SW 1271 (cell line): Measurements from ENCODE around the gene PLCB1.

Source experiments
- DNase-seq, 2 experiments: peaks; one replicate each; lab custom pipeline; 2025; lab: John Stamatoyannopoulos, UW

Gene PLCB1

DNA sequence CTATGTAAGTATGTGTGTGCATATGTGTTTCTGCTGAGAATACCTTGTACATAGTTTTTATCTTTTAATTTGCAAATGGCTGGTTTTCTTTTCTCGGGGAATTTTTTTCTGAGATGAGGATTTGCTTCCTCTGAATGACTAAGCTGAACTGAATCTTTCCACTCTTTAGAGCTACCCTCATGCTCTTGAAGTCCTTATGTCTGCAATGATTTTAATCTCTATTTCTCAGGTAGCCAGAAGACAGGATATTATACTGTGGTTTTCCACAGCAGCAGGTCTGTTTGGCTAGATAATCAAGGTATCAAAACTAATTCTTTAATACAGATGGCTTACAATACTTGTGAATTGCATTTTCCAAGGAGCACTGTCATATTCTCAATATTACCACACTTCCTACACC lies 114.7 kb downstream of the PLCB1 start:
- DNase-seq = no peak

GRCh38 chr20:8248051-8248450 lies 116.0 kb downstream of the PLCB1 start:
- DNase-seq = no peak

- no peak for DNase-seq
These were observed 117.6 kb downstream of the PLCB1 start for GRCh38 chr20:8249634-8250033.

GRCh38 chr20:8250539-8251200 lies 118.6 kb downstream of the PLCB1 start:
- DNase-seq = no peak

- no peak for DNase-seq
These were observed 119.1 kb downstream of the PLCB1 start for GRCh38 chr20:8251201-8251575.

- no peak for DNase-seq
These were observed 123.0 kb downstream of the PLCB1 start for GRCh38 chr20:8254911-8255582.

- no peak for DNase-seq
These were observed 124.0 kb downstream of the PLCB1 start for GRCh38 chr20:8255945-8256632.

GRCh38 chr20:8260837-8261251 lies 128.8 kb downstream of the PLCB1 start:
- DNase-seq = no peak

DNA sequence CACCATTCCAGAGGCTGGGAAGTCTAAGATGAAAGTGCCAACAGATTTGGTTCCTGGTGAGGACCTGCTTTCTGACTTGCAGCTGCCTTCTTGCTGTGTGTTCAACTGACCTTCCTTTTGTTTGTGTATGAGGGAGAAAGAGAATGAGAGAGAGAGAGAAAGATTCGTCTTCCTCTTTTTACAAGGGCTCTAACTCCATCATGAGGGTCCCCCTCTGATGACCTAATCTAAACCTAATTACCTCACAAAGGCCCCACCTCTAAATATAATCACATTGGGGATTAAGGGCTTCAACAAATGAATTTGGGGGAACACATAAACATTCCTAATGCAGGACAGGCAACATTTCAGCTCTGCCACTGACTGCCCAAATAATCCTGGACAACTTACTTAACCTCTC lies 130.7 kb downstream of the PLCB1 start:
- no peak for DNase-seq

DNA sequence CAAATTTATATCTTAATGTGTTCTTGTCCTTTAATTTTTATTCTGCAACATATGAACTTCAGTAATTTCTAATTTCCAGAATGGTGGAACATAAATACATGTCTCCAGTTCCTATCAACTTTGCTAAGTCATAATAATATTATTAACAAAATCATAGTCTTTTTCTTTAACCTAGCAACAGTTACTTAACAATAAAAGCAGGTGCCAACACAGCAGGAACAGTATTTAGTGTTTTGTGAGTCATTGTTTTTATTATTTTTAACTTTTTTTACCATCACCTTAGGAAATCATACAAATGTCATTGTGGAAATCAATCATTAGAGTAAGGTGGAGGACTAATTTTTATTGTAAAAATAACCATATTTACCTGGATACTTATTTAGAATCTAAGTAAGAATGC lies 133.5 kb downstream of the PLCB1 start:
- DNase-seq = no peak

DNA sequence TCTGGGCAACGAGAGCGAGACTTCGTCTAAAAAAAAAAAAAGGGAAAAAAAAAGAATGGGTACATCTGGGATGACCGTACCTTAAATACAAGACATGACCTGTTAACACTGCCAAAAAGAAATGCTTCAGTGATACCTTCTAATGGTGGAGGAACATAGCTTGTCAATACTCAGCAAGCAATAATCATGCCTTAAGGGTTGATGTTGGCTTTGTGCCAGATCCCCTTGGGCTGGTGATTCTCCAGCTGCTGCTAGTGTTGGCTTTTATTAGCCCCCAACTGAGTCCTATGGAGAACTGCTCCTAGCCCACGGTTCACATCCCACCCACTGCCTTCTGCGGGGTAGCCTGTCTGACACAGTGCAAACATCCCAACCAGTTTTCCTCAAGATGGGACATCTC lies 134.9 kb downstream of the PLCB1 start:
- no peak for DNase-seq

DNA sequence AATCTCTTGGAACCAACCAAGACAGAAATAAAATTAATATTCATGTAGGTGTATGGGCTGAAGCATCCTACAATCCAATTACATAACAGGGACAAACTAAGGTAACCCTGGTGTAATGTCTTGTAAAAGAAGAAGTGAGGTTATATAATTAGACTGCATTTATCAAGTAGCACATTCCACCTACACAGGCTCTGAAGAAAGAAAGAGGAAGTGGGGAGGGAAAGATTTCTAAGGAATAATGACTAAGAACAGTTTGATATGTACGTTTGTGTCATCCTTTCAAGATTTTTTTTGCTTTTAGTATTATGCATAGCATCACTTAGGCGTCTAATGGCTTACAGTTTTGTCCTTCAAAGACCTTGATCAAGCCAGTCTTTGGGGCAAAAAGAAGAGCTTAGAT lies 139.7 kb downstream of the PLCB1 start:
- no peak for DNase-seq

- DNase-seq = no peak
These were observed 140.7 kb downstream of the PLCB1 start for GRCh38 chr20:8272766-8273165.

GRCh38 chr20:8284902-8285301 lies 152.8 kb downstream of the PLCB1 start:
- no peak for DNase-seq

DNA sequence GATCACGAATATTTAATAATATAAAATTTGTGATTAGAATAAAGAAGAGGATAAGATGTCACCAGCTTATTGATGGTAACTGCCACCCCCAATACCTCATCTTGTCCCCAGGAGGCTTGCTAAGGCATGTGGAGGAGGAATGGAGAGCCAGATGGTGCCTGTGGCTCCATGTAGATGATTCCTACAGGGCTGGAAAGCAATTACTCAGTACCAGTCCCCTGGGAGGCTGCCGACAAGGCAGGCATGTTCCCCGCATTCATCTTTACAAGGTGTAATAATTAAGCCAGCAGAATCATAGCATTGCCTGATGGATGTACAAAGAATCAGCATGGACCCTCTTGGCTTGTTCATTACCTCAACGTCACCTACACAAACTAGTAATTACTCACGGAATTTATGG lies 155.3 kb downstream of the PLCB1 start:
- no peak for DNase-seq

DNA sequence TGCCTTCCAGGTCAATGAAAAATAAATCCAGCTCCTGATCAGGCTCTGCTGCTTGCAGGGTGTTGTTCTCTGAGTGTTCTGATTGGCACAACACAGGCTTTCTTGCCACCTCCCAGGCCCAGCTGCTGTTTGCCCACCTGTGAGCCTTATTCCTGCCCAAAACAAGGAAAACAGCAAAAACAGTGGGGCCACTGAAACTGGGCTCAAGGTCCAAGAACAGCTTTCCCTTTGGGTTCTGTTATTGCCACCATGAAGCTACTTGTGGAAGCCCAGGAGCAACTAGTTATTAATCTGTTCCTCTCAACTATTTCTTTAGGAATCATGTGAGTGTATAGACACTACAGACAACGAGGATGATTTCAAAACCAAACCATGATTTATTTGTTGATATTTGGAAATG lies 159.1 kb downstream of the PLCB1 start:
- no peak for DNase-seq

DNA sequence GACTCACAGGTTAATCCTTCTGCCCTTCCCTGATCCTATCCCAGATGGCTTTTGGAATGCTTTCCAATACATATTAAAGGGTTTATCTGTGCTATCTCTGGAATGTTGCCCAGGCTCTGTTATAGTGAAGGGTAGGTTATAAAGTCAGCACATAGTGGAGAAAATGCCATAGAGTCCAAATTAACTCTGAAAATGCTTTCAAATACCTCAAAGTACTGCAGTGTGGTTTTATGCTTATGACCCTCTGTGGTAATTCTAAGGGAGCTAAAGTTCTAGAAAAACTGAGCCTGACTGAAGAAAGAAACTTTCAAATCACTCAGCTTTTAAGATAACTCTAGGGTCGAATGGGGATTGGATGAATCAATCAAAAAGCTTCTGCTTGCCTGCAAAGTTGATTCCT lies 159.8 kb downstream of the PLCB1 start:
- no peak for DNase-seq

DNA sequence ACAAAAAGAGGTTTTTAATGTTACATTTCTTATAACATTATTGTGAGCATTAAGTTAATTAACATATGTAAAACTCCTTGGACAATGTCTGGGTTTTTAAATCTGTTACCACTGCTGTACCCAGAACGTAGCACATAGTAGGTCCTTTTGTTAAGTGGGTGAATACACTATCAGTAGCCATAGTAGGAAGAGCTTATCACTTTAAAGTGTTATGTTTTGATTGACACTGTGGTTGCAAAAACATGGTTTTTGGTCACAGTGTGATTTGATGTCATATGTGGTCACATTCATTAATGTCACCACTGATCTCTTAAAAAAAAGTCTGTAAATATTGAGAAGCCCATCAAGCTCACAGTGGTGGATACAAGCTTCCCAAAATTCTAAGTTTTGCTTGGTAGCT lies 160.7 kb downstream of the PLCB1 start:
- no peak for DNase-seq

DNA sequence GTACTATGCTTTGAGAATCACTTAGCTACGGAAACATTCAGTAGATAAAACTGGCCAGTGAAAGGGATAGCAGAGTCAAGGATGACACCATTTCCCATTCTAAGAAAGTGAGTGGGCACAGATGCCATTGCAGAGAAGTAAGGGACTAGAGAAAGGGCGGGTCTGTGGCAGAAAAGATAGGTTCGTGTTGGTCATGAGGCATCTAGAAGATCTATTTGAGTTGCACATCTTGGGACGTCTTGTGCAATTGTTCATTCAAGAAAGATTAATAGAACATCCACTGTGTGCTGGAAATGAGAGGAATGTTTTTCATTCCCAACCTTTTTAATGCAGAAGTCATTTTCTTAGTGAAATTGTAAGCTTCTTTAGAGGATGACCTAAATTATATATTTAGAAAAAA lies 161.7 kb downstream of the PLCB1 start:
- DNase-seq = no peak

- DNase-seq = no peak
These were observed 164.5 kb downstream of the PLCB1 start for GRCh38 chr20:8296536-8296935.

DNA sequence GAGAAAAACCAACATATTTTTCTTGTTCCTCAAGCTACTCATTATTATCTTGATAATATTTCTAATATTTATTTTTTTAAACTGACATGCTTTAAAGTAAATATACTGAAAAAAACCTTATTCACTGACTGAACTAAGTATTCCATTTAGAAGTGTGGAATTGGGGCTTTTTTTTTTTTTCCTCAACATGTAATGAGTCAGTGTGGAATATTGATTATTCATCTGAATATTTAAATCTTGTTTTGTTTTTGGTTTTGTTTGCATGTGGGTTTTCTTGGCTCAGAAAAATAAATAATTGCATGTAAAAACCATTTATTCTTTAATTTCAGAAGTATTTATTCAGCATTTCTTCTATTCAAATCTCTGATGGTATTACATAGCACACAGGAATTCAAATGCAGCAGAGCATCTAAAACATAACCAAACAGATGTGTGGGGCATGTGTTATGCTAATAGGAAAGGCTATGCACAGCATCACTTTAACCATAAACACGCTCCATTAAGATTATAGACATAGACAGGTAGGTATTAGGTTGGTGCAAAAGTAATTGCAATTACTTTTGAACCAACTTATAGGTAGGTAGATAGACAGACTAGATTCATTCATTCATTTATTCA lies 166.5 kb downstream of the PLCB1 start:
- no peak for DNase-seq

GRCh38 chr20:8299921-8300320 lies 167.9 kb downstream of the PLCB1 start:
- no peak for DNase-seq

- DNase-seq = no peak
These were observed 169.6 kb downstream of the PLCB1 start for GRCh38 chr20:8301655-8302054.
